ENCODE data around the gene POLR2L. TPM values are rescaled to one million over a fixed set of nuclear protein-coding genes. Genes with fewer than 3 reads are reported as not detected.
A peak's percentile ranks its signal among the peaks of the same experiment; 100 is the strongest.

Gene POLR2L
- 87.5 TPM for polyA plus RNA-seq
- long read RNA-seq, donor 1, transcript POLR2L-201 (2 exons, 892 nt): major isoform, 71 of 71 reads
- long read RNA-seq, donor 1, partial matches to known transcripts: 0 of 71 reads
- long read RNA-seq, donor 1, other reads (novel, unspliced or antisense): 0 of 71 reads
- long read RNA-seq, donor 2, transcript POLR2L-201 (2 exons, 892 nt): major isoform, 152 of 694 reads
- long read RNA-seq, donor 2, partial matches to known transcripts: 376 of 694 reads
- long read RNA-seq, donor 2, other reads (novel, unspliced or antisense): 166 of 694 reads
- long read RNA-seq, donor 3: 0 reads
- long read RNA-seq, donor 4, transcript POLR2L-201 (2 exons, 892 nt): major isoform, 26 of 26 reads
- long read RNA-seq, donor 4, partial matches to known transcripts: 0 of 26 reads
- long read RNA-seq, donor 4, other reads (novel, unspliced or antisense): 0 of 26 reads
- long read RNA-seq, donor 5, transcript POLR2L-201 (2 exons, 892 nt): major isoform, 74 of 74 reads
- long read RNA-seq, donor 5, partial matches to known transcripts: 0 of 74 reads
- long read RNA-seq, donor 5, other reads (novel, unspliced or antisense): 0 of 74 reads
- long read RNA-seq, donor 6, transcript POLR2L-201 (2 exons, 892 nt): major isoform, 138 of 703 reads
- long read RNA-seq, donor 6, partial matches to known transcripts: 395 of 703 reads
- long read RNA-seq, donor 6, other reads (novel, unspliced or antisense): 170 of 703 reads
- long read RNA-seq, donor 7, transcript POLR2L-201 (2 exons, 892 nt): major isoform, 104 of 117 reads
- long read RNA-seq, donor 7, partial matches to known transcripts: 13 of 117 reads
- long read RNA-seq, donor 7, other reads (novel, unspliced or antisense): 0 of 117 reads
- long read RNA-seq, donor 8, transcript POLR2L-201 (2 exons, 892 nt): major isoform, 271 of 280 reads
- long read RNA-seq, donor 8, partial matches to known transcripts: 9 of 280 reads
- long read RNA-seq, donor 8, other reads (novel, unspliced or antisense): 0 of 280 reads
- long read RNA-seq, donor 9, transcript POLR2L-201 (2 exons, 892 nt): major isoform, 149 of 149 reads
- long read RNA-seq, donor 9, partial matches to known transcripts: 0 of 149 reads
- long read RNA-seq, donor 9, other reads (novel, unspliced or antisense): 0 of 149 reads
- long read RNA-seq, donor 10, transcript POLR2L-201 (2 exons, 892 nt): major isoform, 153 of 153 reads
- long read RNA-seq, donor 10, partial matches to known transcripts: 0 of 153 reads
- long read RNA-seq, donor 10, other reads (novel, unspliced or antisense): 0 of 153 reads
- long read RNA-seq, donor 11, transcript POLR2L-201 (2 exons, 892 nt): major isoform, 140 of 301 reads
- long read RNA-seq, donor 11, partial matches to known transcripts: 63 of 301 reads
- long read RNA-seq, donor 11, other reads (novel, unspliced or antisense): 98 of 301 reads

GRCh38 chr11:842370-843002 lies at the start of gene POLR2L, which contains the start of gene TSPAN4:
TSS of gene POLR2L (minus strand) at chr11:842529. CDS start at chr11:842508, 21 bp downstream.
TSS of gene TSPAN4 (plus strand) at chr11:842852. CDS start at chr11:850305, 7,453 bp downstream.
- H3K27me3 ChIP-seq (ENCODE audit: control insufficient read depth, insufficient read depth, low read length): peaks cover 32% of the 10 kb centered on the region
- H3K4me3 ChIP-seq (ENCODE audit: low read length): peak within 1 kb of the TSS; percentile 96
- peaks cover 44% of the 10 kb centered on the region for H3K4me1 ChIP-seq (ENCODE audit: control insufficient read depth, insufficient read depth, low read length)
- WGBS (ENCODE audit: insufficient coverage, low lambda C conversion rate): no CpG with 5 or more reads among the region's 87 CpGs
- peak within 1 kb of the TSS; percentile 60 for H3K27ac ChIP-seq (ENCODE audit: low read length)
- H3K36me3 ChIP-seq (ENCODE audit: control insufficient read depth, insufficient read depth, low read length): peaks cover 35% of the 10 kb centered on the region
- peaks cover 3% of the 10 kb centered on the region for H3K9me3 ChIP-seq (ENCODE audit: control insufficient read depth, low read depth, low read length)
- DNase-seq: peak; percentile 71 to 90

GRCh38 chr11:890794-891540 lies 48.6 kb upstream of the POLR2L start:
- H3K27me3 ChIP-seq (ENCODE audit: control insufficient read depth, insufficient read depth, low read length): no peaks in the 10 kb centered on the region
- H3K4me3 ChIP-seq (ENCODE audit: low read length): no peak overlapping the region
- DNase-seq: no peak
- H3K36me3 ChIP-seq (ENCODE audit: control insufficient read depth, insufficient read depth, low read length): peaks cover 29% of the 10 kb centered on the region
- peaks cover 3% of the 10 kb centered on the region for H3K9me3 ChIP-seq (ENCODE audit: control insufficient read depth, low read depth, low read length)
- WGBS (ENCODE audit: insufficient coverage, low lambda C conversion rate): no CpG with 5 or more reads among the region's 27 CpGs
- peak overlapping the region; percentile 10 for H3K27ac ChIP-seq (ENCODE audit: low read length)
- no peaks in the 10 kb centered on the region for H3K4me1 ChIP-seq (ENCODE audit: control insufficient read depth, insufficient read depth, low read length)

GRCh38 chr11:889687-890475 lies 47.6 kb upstream of the POLR2L start:
- H3K27ac ChIP-seq (ENCODE audit: low read length): no peak overlapping the region
- no CpG with 5 or more reads among the region's 32 CpGs for WGBS (ENCODE audit: insufficient coverage, low lambda C conversion rate)
- no peak overlapping the region for H3K4me3 ChIP-seq (ENCODE audit: low read length)
- no peak for DNase-seq
- peaks cover 3% of the 10 kb centered on the region for H3K9me3 ChIP-seq (ENCODE audit: control insufficient read depth, low read depth, low read length)
- peaks cover 29% of the 10 kb centered on the region for H3K36me3 ChIP-seq (ENCODE audit: control insufficient read depth, insufficient read depth, low read length)
- H3K4me1 ChIP-seq (ENCODE audit: control insufficient read depth, insufficient read depth, low read length): no peaks in the 10 kb centered on the region
- no peaks in the 10 kb centered on the region for H3K27me3 ChIP-seq (ENCODE audit: control insufficient read depth, insufficient read depth, low read length)

- WGBS (ENCODE audit: insufficient coverage, low lambda C conversion rate): no CpG with 5 or more reads among the region's 13 CpGs
- H3K27ac ChIP-seq (ENCODE audit: low read length): no peak overlapping the region
- H3K4me1 ChIP-seq (ENCODE audit: control insufficient read depth, insufficient read depth, low read length): no peaks in the 10 kb centered on the region
- no peak overlapping the region for H3K4me3 ChIP-seq (ENCODE audit: low read length)
- H3K9me3 ChIP-seq (ENCODE audit: control insufficient read depth, low read depth, low read length): peaks cover 3% of the 10 kb centered on the region
- H3K27me3 ChIP-seq (ENCODE audit: control insufficient read depth, insufficient read depth, low read length): no peaks in the 10 kb centered on the region
- H3K36me3 ChIP-seq (ENCODE audit: control insufficient read depth, insufficient read depth, low read length): peaks cover 28% of the 10 kb centered on the region
- no peak for DNase-seq
These were observed 46.9 kb upstream of the POLR2L start for GRCh38 chr11:889257-889656.

GRCh38 chr11:888310-889212 lies 46.2 kb upstream of the POLR2L start:
- no CpG with 5 or more reads among the region's 45 CpGs for WGBS (ENCODE audit: insufficient coverage, low lambda C conversion rate)
- no peak for DNase-seq
- Histone ChIP-seq H3K27ac (ENCODE audit: low read length) (no peak overlapping the region), H3K27me3 (ENCODE audit: control insufficient read depth, insufficient read depth, low read length) (no peaks in the 10 kb centered on the region), H3K4me3 (ENCODE audit: low read length) (no peak overlapping the region), H3K4me1 (ENCODE audit: control insufficient read depth, insufficient read depth, low read length) (no peaks in the 10 kb centered on the region), H3K9me3 (ENCODE audit: control insufficient read depth, low read depth, low read length) (peaks cover 3% of the 10 kb centered on the region), H3K36me3 (ENCODE audit: control insufficient read depth, insufficient read depth, low read length) (peaks cover 30% of the 10 kb centered on the region)

- Histone ChIP-seq H3K27ac (ENCODE audit: low read length) (no peak overlapping the region), H3K4me3 (ENCODE audit: low read length) (no peak overlapping the region), H3K4me1 (ENCODE audit: control insufficient read depth, insufficient read depth, low read length) (no peaks in the 10 kb centered on the region), H3K36me3 (ENCODE audit: control insufficient read depth, insufficient read depth, low read length) (peaks cover 40% of the 10 kb centered on the region), H3K27me3 (ENCODE audit: control insufficient read depth, insufficient read depth, low read length) (no peaks in the 10 kb centered on the region), H3K9me3 (ENCODE audit: control insufficient read depth, low read depth, low read length) (peaks cover 3% of the 10 kb centered on the region)
- DNase-seq: no peak
- no CpG with 5 or more reads among the region's 14 CpGs for WGBS (ENCODE audit: insufficient coverage, low lambda C conversion rate)
These were observed 45.3 kb upstream of the POLR2L start for GRCh38 chr11:887589-887988.

- no CpG with 5 or more reads among the region's 17 CpGs for WGBS (ENCODE audit: insufficient coverage, low lambda C conversion rate)
- DNase-seq: no peak
- Histone ChIP-seq H3K36me3 (ENCODE audit: control insufficient read depth, insufficient read depth, low read length) (peaks cover 41% of the 10 kb centered on the region), H3K27me3 (ENCODE audit: control insufficient read depth, insufficient read depth, low read length) (no peaks in the 10 kb centered on the region), H3K4me1 (ENCODE audit: control insufficient read depth, insufficient read depth, low read length) (no peaks in the 10 kb centered on the region), H3K9me3 (ENCODE audit: control insufficient read depth, low read depth, low read length) (peaks cover 3% of the 10 kb centered on the region), H3K4me3 (ENCODE audit: low read length) (no peak overlapping the region), H3K27ac (ENCODE audit: low read length) (no peak overlapping the region)
These were observed 44.2 kb upstream of the POLR2L start for GRCh38 chr11:886568-886967.

- Histone ChIP-seq H3K36me3 (ENCODE audit: control insufficient read depth, insufficient read depth, low read length) (peaks cover 48% of the 10 kb centered on the region), H3K27me3 (ENCODE audit: control insufficient read depth, insufficient read depth, low read length) (no peaks in the 10 kb centered on the region), H3K27ac (ENCODE audit: low read length) (no peak overlapping the region), H3K4me1 (ENCODE audit: control insufficient read depth, insufficient read depth, low read length) (no peaks in the 10 kb centered on the region), H3K4me3 (ENCODE audit: low read length) (no peak overlapping the region), H3K9me3 (ENCODE audit: control insufficient read depth, low read depth, low read length) (no peaks in the 10 kb centered on the region)
- no CpG with 5 or more reads among the region's 16 CpGs for WGBS (ENCODE audit: insufficient coverage, low lambda C conversion rate)
- DNase-seq: no peak
These were observed 42.3 kb upstream of the POLR2L start for GRCh38 chr11:884578-885070.

Data from large intestine (tissue), 12 donors.